GM19025 (cell line): ENCODE data around the gene USHBP1.
"Not testable (repeated sequence)": the region's sequence is repeated elsewhere in the genome, so short reads cannot be mapped to it uniquely, and the experiment has no call there.

Experiments
- ATAC-seq: cut with Tn5 transposase; IDR thresholded peaks from one replicate; pipeline ENCODE4 v1.9.1; 2021; ENCODE audit warnings: mild to moderate bottlenecking, low read depth, moderate library complexity; ENCODE audit not compliant: unreplicated experiment

Gene USHBP1

GRCh38 chr19:17296273-17296672 is 31.7 kb upstream of the USHBP1 start:
- ATAC-seq, result no peak

- not testable (repeated sequence) for ATAC-seq
Observed at GRCh38 chr19:17295551-17295950, 31.0 kb upstream of the USHBP1 start.

- no peak for ATAC-seq
Observed at GRCh38 chr19:17294051-17294891, 29.7 kb upstream of the USHBP1 start.

GRCh38 chr19:17293605-17294004 is 29.1 kb upstream of the USHBP1 start:
- ATAC-seq, result no peak

GRCh38 chr19:17292301-17293074 is 27.9 kb upstream of the USHBP1 start:
- ATAC-seq, result peak; percentile 68

- ATAC-seq, result no peak
Observed at GRCh38 chr19:17289489-17289888, 24.9 kb upstream of the USHBP1 start.

- ATAC-seq, result no peak
Observed at GRCh38 chr19:17286752-17287151, 22.2 kb upstream of the USHBP1 start.

GRCh38 chr19:17286263-17286662 is 21.7 kb upstream of the USHBP1 start:
- no peak for ATAC-seq

GRCh38 chr19:17285415-17286135 is 21.0 kb upstream of the USHBP1 start:
- no peak for ATAC-seq

GRCh38 chr19:17283504-17283996 is 19.0 kb upstream of the USHBP1 start:
- no peak for ATAC-seq

GRCh38 chr19:17282488-17283125 is 18.1 kb upstream of the USHBP1 start:
- ATAC-seq, result peak; percentile 88

- no peak for ATAC-seq
Observed at GRCh38 chr19:17281391-17282304, 17.1 kb upstream of the USHBP1 start, which contains the start of gene ANKLE1. ANKLE1 (plus strand) TSS chr19:17281901; CDS start chr19:17281921, 20 bp downstream.

- ATAC-seq, result no peak
Observed at GRCh38 chr19:17279436-17279835, 14.9 kb upstream of the USHBP1 start.

- ATAC-seq, result no peak
Observed at GRCh38 chr19:17275441-17276175, 11.1 kb upstream of the USHBP1 start.

GRCh38 chr19:17274892-17275291 is 10.3 kb upstream of the USHBP1 start:
- not testable (repeated sequence) for ATAC-seq

- ATAC-seq, result no peak
Observed at GRCh38 chr19:17268754-17269153, 4.2 kb upstream of the USHBP1 start.

GRCh38 chr19:17266975-17267788 is 2.6 kb upstream of the USHBP1 start, which contains the start of gene BABAM1:
BABAM1 (plus strand) TSS chr19:17267443; CDS start chr19:17268807, 1,364 bp downstream.
- ATAC-seq, result peak; percentile 91

GRCh38 chr19:17266589-17266974 is 2.0 kb upstream of the USHBP1 start:
- ATAC-seq, result no peak
